ENCODE data around the gene DNAJC7.

DNAJC7 gene

GRCh38 chr17:42049834-42050392 lies 32.7 kb upstream of the DNAJC7 start:
- DNase-seq, result no peak
- Histone ChIP-seq H3K9me3 (ENCODE audit: severe bottlenecking) (no peaks in the 10 kb centered on the region), H3K27ac (peak overlapping the region; percentile 64), H3K4me3 (ENCODE audit: low read depth, low read length) (peak overlapping the region; percentile 52), H3K27me3 (ENCODE audit: insufficient read depth, low read depth, severe bottlenecking) (no peaks in the 10 kb centered on the region), H3K36me3 (no peaks in the 10 kb centered on the region; the same call in 1 of the 2 replicates)
- TF ChIP-seq CTCF (IDR thresholded peaks at IDR 0.05; ENCODE audit: low read depth, low read length), result no peak

GRCh38 chr17:42047343-42047742 lies 30.1 kb upstream of the DNAJC7 start:
- no peak for DNase-seq
- H3K27ac ChIP-seq, result no peak overlapping the region
- H3K27me3 ChIP-seq (ENCODE audit: insufficient read depth, low read depth, severe bottlenecking), result no peaks in the 10 kb centered on the region
- no peak overlapping the region for H3K4me3 ChIP-seq (ENCODE audit: low read depth, low read length)
- no peaks in the 10 kb centered on the region; the same call in 1 of the 2 replicates for H3K36me3 ChIP-seq
- no peak for TF ChIP-seq CTCF (IDR thresholded peaks at IDR 0.05; ENCODE audit: low read depth, low read length)
- H3K9me3 ChIP-seq (ENCODE audit: severe bottlenecking), result no peaks in the 10 kb centered on the region

GRCh38 chr17:42045719-42046118 lies 28.5 kb upstream of the DNAJC7 start:
- no peak for DNase-seq
- Histone ChIP-seq H3K27ac (no peak overlapping the region), H3K27me3 (ENCODE audit: insufficient read depth, low read depth, severe bottlenecking) (no peaks in the 10 kb centered on the region), H3K36me3 (no peaks in the 10 kb centered on the region; the same call in 1 of the 2 replicates), H3K4me3 (ENCODE audit: low read depth, low read length) (no peak overlapping the region), H3K9me3 (ENCODE audit: severe bottlenecking) (no peaks in the 10 kb centered on the region)
- TF ChIP-seq CTCF (IDR thresholded peaks at IDR 0.05; ENCODE audit: low read depth, low read length), result no peak

GRCh38 chr17:42042598-42043319 lies 25.5 kb upstream of the DNAJC7 start:
- H3K27me3 ChIP-seq (ENCODE audit: insufficient read depth, low read depth, severe bottlenecking), result no peaks in the 10 kb centered on the region
- no peak overlapping the region for H3K4me3 ChIP-seq (ENCODE audit: low read depth, low read length)
- H3K27ac ChIP-seq, result no peak overlapping the region
- no peaks in the 10 kb centered on the region; the same call in 1 of the 2 replicates for H3K36me3 ChIP-seq
- DNase-seq, result no peak
- no peaks in the 10 kb centered on the region for H3K9me3 ChIP-seq (ENCODE audit: severe bottlenecking)
- no peak for TF ChIP-seq CTCF (IDR thresholded peaks at IDR 0.05; ENCODE audit: low read depth, low read length)

- no peak for TF ChIP-seq CTCF (IDR thresholded peaks at IDR 0.05; ENCODE audit: low read depth, low read length)
- no peak for DNase-seq
- H3K9me3 ChIP-seq (ENCODE audit: severe bottlenecking), result no peaks in the 10 kb centered on the region
Measured at GRCh38 chr17:42041619-42042018, 24.4 kb upstream of the DNAJC7 start.

More at GRCh38 chr17:42041619-42042018, 24.4 kb upstream of the DNAJC7 start:
- Histone ChIP-seq H3K27ac (no peak overlapping the region), H3K4me3 (ENCODE audit: low read depth, low read length) (no peak overlapping the region), H3K27me3 (ENCODE audit: insufficient read depth, low read depth, severe bottlenecking) (no peaks in the 10 kb centered on the region), H3K36me3 (no peaks in the 10 kb centered on the region; the same call in 1 of the 2 replicates)

Measured in WERI-Rb-1 (cell line).